Measurements from ENCODE around the gene SAP30L.

SAP30L gene

GRCh38 chr5:154485096-154485491 lies 39.3 kb downstream of the SAP30L start:
- H3K36me3 ChIP-seq (ENCODE audit: control insufficient read depth in 1 of 2, insufficient read depth in 2 of 2, low read length in 2 of 2): no peaks in the 10 kb centered on the region
- H3K27me3 ChIP-seq (ENCODE audit: control insufficient read depth in 1 of 2, insufficient read depth in 2 of 2, low read length in 2 of 2): peaks cover 81 to 82% of the 10 kb centered on the region in 2 donors
- H3K4me1 ChIP-seq (ENCODE audit: control insufficient read depth in 1 of 2, insufficient read depth in 2 of 2, low read length in 2 of 2): peaks cover 15 to 22% of the 10 kb centered on the region in 2 donors
- no peak overlapping the region for H3K4me3 ChIP-seq (ENCODE audit: low read depth in 1 of 2, low read length in 2 of 2)
- H3K9me3 ChIP-seq (ENCODE audit: control insufficient read depth in 1 of 2, low read length in 2 of 2): no peaks in the 10 kb centered on the region
- H3K27ac ChIP-seq (ENCODE audit: low read depth, low read length): no peak overlapping the region
- H3K9ac ChIP-seq (ENCODE audit: low read depth in 1 of 2, low read length in 2 of 2): no peak overlapping the region

GRCh38 chr5:154485850-154486426 lies 40.1 kb downstream of the SAP30L start:
- Histone ChIP-seq H3K27me3 (ENCODE audit: control insufficient read depth in 1 of 2, insufficient read depth in 2 of 2, low read length in 2 of 2) (peaks cover 74 to 76% of the 10 kb centered on the region in 2 donors), H3K9ac (ENCODE audit: low read depth in 1 of 2, low read length in 2 of 2) (no peak overlapping the region), H3K9me3 (ENCODE audit: control insufficient read depth in 1 of 2, low read length in 2 of 2) (no peaks in the 10 kb centered on the region), H3K4me1 (ENCODE audit: control insufficient read depth in 1 of 2, insufficient read depth in 2 of 2, low read length in 2 of 2) (peaks cover 15 to 22% of the 10 kb centered on the region in 2 donors), H3K4me3 (ENCODE audit: low read depth in 1 of 2, low read length in 2 of 2) (no peak overlapping the region), H3K36me3 (ENCODE audit: control insufficient read depth in 1 of 2, insufficient read depth in 2 of 2, low read length in 2 of 2) (no peaks in the 10 kb centered on the region), H3K27ac (ENCODE audit: low read depth, low read length) (no peak overlapping the region)

GRCh38 chr5:154486427-154486866 lies 40.6 kb downstream of the SAP30L start:
- Histone ChIP-seq H3K27me3 (ENCODE audit: control insufficient read depth in 1 of 2, insufficient read depth in 2 of 2, low read length in 2 of 2) (peaks cover 68 to 71% of the 10 kb centered on the region in 2 donors), H3K9ac (ENCODE audit: low read depth in 1 of 2, low read length in 2 of 2) (no peak overlapping the region), H3K9me3 (ENCODE audit: control insufficient read depth in 1 of 2, low read length in 2 of 2) (no peaks in the 10 kb centered on the region), H3K27ac (ENCODE audit: low read depth, low read length) (no peak overlapping the region), H3K36me3 (ENCODE audit: control insufficient read depth in 1 of 2, insufficient read depth in 2 of 2, low read length in 2 of 2) (no peaks in the 10 kb centered on the region), H3K4me1 (ENCODE audit: control insufficient read depth in 1 of 2, insufficient read depth in 2 of 2, low read length in 2 of 2) (peaks cover 15 to 22% of the 10 kb centered on the region in 2 donors), H3K4me3 (ENCODE audit: low read depth in 1 of 2, low read length in 2 of 2) (no peak overlapping the region)

GRCh38 chr5:154487541-154487940 lies 41.7 kb downstream of the SAP30L start:
- Histone ChIP-seq H3K4me3 (ENCODE audit: low read depth in 1 of 2, low read length in 2 of 2) (no peak overlapping the region), H3K36me3 (ENCODE audit: control insufficient read depth in 1 of 2, insufficient read depth in 2 of 2, low read length in 2 of 2) (no peaks in the 10 kb centered on the region), H3K27ac (ENCODE audit: low read depth, low read length) (no peak overlapping the region), H3K9ac (ENCODE audit: low read depth in 1 of 2, low read length in 2 of 2) (no peak overlapping the region), H3K4me1 (ENCODE audit: control insufficient read depth in 1 of 2, insufficient read depth in 2 of 2, low read length in 2 of 2) (peaks cover 15 to 21% of the 10 kb centered on the region in 2 donors), H3K9me3 (ENCODE audit: control insufficient read depth in 1 of 2, low read length in 2 of 2) (no peaks in the 10 kb centered on the region), H3K27me3 (ENCODE audit: control insufficient read depth in 1 of 2, insufficient read depth in 2 of 2, low read length in 2 of 2) (peaks cover 57 to 65% of the 10 kb centered on the region in 2 donors)

- H3K36me3 ChIP-seq (ENCODE audit: control insufficient read depth in 1 of 2, insufficient read depth in 2 of 2, low read length in 2 of 2): no peaks in the 10 kb centered on the region
- H3K4me1 ChIP-seq (ENCODE audit: control insufficient read depth in 1 of 2, insufficient read depth in 2 of 2, low read length in 2 of 2): no peaks in the 10 kb centered on the region
- H3K9me3 ChIP-seq (ENCODE audit: control insufficient read depth in 1 of 2, low read length in 2 of 2): no peaks in the 10 kb centered on the region
- no peak overlapping the region for H3K9ac ChIP-seq (ENCODE audit: low read depth in 1 of 2, low read length in 2 of 2)
- H3K27ac ChIP-seq (ENCODE audit: low read depth, low read length): no peak overlapping the region
- H3K4me3 ChIP-seq (ENCODE audit: low read depth in 1 of 2, low read length in 2 of 2): no peak overlapping the region
- H3K27me3 ChIP-seq (ENCODE audit: control insufficient read depth in 1 of 2, insufficient read depth in 2 of 2, low read length in 2 of 2): peaks cover 17 to 40% of the 10 kb centered on the region in 2 donors
Measured at GRCh38 chr5:154491941-154492340, 46.1 kb downstream of the SAP30L start.

GRCh38 chr5:154493274-154493673 lies 47.5 kb downstream of the SAP30L start:
- Histone ChIP-seq H3K4me3 (ENCODE audit: low read depth in 1 of 2, low read length in 2 of 2) (no peak overlapping the region), H3K4me1 (ENCODE audit: control insufficient read depth in 1 of 2, insufficient read depth in 2 of 2, low read length in 2 of 2) (no peaks in the 10 kb centered on the region), H3K27me3 (ENCODE audit: control insufficient read depth in 1 of 2, insufficient read depth in 2 of 2, low read length in 2 of 2) (peaks cover 12 to 31% of the 10 kb centered on the region in 2 donors), H3K9ac (ENCODE audit: low read depth in 1 of 2, low read length in 2 of 2) (no peak overlapping the region), H3K27ac (ENCODE audit: low read depth, low read length) (no peak overlapping the region), H3K36me3 (ENCODE audit: control insufficient read depth in 1 of 2, insufficient read depth in 2 of 2, low read length in 2 of 2) (no peaks in the 10 kb centered on the region), H3K9me3 (ENCODE audit: control insufficient read depth in 1 of 2, low read length in 2 of 2) (no peaks in the 10 kb centered on the region)

- no peaks in the 10 kb centered on the region for H3K9me3 ChIP-seq (ENCODE audit: control insufficient read depth in 1 of 2, low read length in 2 of 2)
- H3K27me3 ChIP-seq (ENCODE audit: control insufficient read depth in 1 of 2, insufficient read depth in 2 of 2, low read length in 2 of 2): peaks cover 8 to 31% of the 10 kb centered on the region in 2 donors
- no peak overlapping the region for H3K4me3 ChIP-seq (ENCODE audit: low read depth in 1 of 2, low read length in 2 of 2)
- H3K9ac ChIP-seq (ENCODE audit: low read depth in 1 of 2, low read length in 2 of 2): no peak overlapping the region
- H3K27ac ChIP-seq (ENCODE audit: low read depth, low read length): no peak overlapping the region
- no peaks in the 10 kb centered on the region for H3K36me3 ChIP-seq (ENCODE audit: control insufficient read depth in 1 of 2, insufficient read depth in 2 of 2, low read length in 2 of 2)
- H3K4me1 ChIP-seq (ENCODE audit: control insufficient read depth in 1 of 2, insufficient read depth in 2 of 2, low read length in 2 of 2): no peaks in the 10 kb centered on the region
Measured at GRCh38 chr5:154494036-154494435, 48.2 kb downstream of the SAP30L start.

GRCh38 chr5:154498591-154498990 lies 52.8 kb downstream of the SAP30L start:
- no peak overlapping the region for H3K27ac ChIP-seq (ENCODE audit: low read depth, low read length)
- no peaks in the 10 kb centered on the region for H3K4me1 ChIP-seq (ENCODE audit: control insufficient read depth in 1 of 2, insufficient read depth in 2 of 2, low read length in 2 of 2)
- H3K27me3 ChIP-seq (ENCODE audit: control insufficient read depth in 1 of 2, insufficient read depth in 2 of 2, low read length in 2 of 2): peaks cover 4 to 21% of the 10 kb centered on the region in 2 donors
- H3K4me3 ChIP-seq (ENCODE audit: low read depth in 1 of 2, low read length in 2 of 2): no peak overlapping the region
- no peaks in the 10 kb centered on the region for H3K36me3 ChIP-seq (ENCODE audit: control insufficient read depth in 1 of 2, insufficient read depth in 2 of 2, low read length in 2 of 2)
- no peaks in the 10 kb centered on the region for H3K9me3 ChIP-seq (ENCODE audit: control insufficient read depth in 1 of 2, low read length in 2 of 2)
- no peak overlapping the region for H3K9ac ChIP-seq (ENCODE audit: low read depth in 1 of 2, low read length in 2 of 2)

- Histone ChIP-seq H3K9me3 (ENCODE audit: control insufficient read depth in 1 of 2, low read length in 2 of 2) (no peaks in the 10 kb centered on the region), H3K27me3 (ENCODE audit: control insufficient read depth in 1 of 2, insufficient read depth in 2 of 2, low read length in 2 of 2) (peaks cover 4 to 17% of the 10 kb centered on the region in 2 donors), H3K36me3 (ENCODE audit: control insufficient read depth in 1 of 2, insufficient read depth in 2 of 2, low read length in 2 of 2) (no peaks in the 10 kb centered on the region), H3K9ac (ENCODE audit: low read depth in 1 of 2, low read length in 2 of 2) (no peak overlapping the region), H3K4me3 (ENCODE audit: low read depth in 1 of 2, low read length in 2 of 2) (no peak overlapping the region), H3K4me1 (ENCODE audit: control insufficient read depth in 1 of 2, insufficient read depth in 2 of 2, low read length in 2 of 2) (no peaks in the 10 kb centered on the region), H3K27ac (ENCODE audit: low read depth, low read length) (no peak overlapping the region)
Measured at GRCh38 chr5:154498994-154499393, 53.2 kb downstream of the SAP30L start.

GRCh38 chr5:154501566-154501965 lies 55.8 kb downstream of the SAP30L start:
- no peaks in the 10 kb centered on the region for H3K4me1 ChIP-seq (ENCODE audit: control insufficient read depth in 1 of 2, insufficient read depth in 2 of 2, low read length in 2 of 2)
- no peak overlapping the region for H3K27ac ChIP-seq (ENCODE audit: low read depth, low read length)
- H3K4me3 ChIP-seq (ENCODE audit: low read depth in 1 of 2, low read length in 2 of 2): no peak overlapping the region
- no peak overlapping the region for H3K9ac ChIP-seq (ENCODE audit: low read depth in 1 of 2, low read length in 2 of 2)
- no peaks in the 10 kb centered on the region for H3K36me3 ChIP-seq (ENCODE audit: control insufficient read depth in 1 of 2, insufficient read depth in 2 of 2, low read length in 2 of 2)
- no peaks in the 10 kb centered on the region for H3K9me3 ChIP-seq (ENCODE audit: control insufficient read depth in 1 of 2, low read length in 2 of 2)
- H3K27me3 ChIP-seq (ENCODE audit: control insufficient read depth in 1 of 2, insufficient read depth in 2 of 2, low read length in 2 of 2): peaks cover 2 to 4% of the 10 kb centered on the region in 2 donors
